ENCODE results near the gene HEXA. TPM values are rescaled to one million over a fixed set of nuclear protein-coding genes. Genes with fewer than 3 reads are reported as not detected.
"Not testable (repeated sequence)": the region's sequence is repeated elsewhere in the genome, so short reads cannot be mapped to it uniquely, and the experiment has no call there.

Gene HEXA
- total and polyA plus RNA-seq, 8 donors = 30.7 to 84.8 (median 58.0) TPM

- Histone ChIP-seq H3K4me3 (no peak overlapping the region), H3K4me1 (no peaks in the 10 kb centered on the region), H3K9me3 (no peaks in the 10 kb centered on the region), H3K27me3 (peaks cover 0 to 54% (median 7%) of the 10 kb centered on the region in 3 donors), H3K27ac (no peak overlapping the region), H3K36me3 (no peaks in the 10 kb centered on the region)
- intact Hi-C loops (cut with DNase I; ENCODE audit: low total_unique reads) = no loop called here
- no peak for DNase-seq
- TF ChIP-seq POLR2AphosphoS5 (IDR thresholded peaks at IDR 0.05) (no peak), POLR2A (IDR thresholded peaks at IDR 0.05) (no peak), CTCF (IDR thresholded peaks at IDR 0.05) (no peak), EP300 (IDR thresholded peaks at IDR 0.05) (no peak)
Observed at GRCh38 chr15:72404841-72405240, 29.0 kb upstream of the HEXA start.

GRCh38 chr15:72404356-72404755, 28.5 kb upstream of the HEXA start:
- intact Hi-C loops (cut with DNase I; ENCODE audit: low total_unique reads) = no loop called here
- H3K36me3 ChIP-seq = no peaks in the 10 kb centered on the region
- no peak overlapping the region for H3K4me3 ChIP-seq
- no peak overlapping the region for H3K27ac ChIP-seq
- DNase-seq = no peak
- peaks cover 0 to 49% (median 7%) of the 10 kb centered on the region in 3 donors for H3K27me3 ChIP-seq
- TF ChIP-seq POLR2AphosphoS5 (IDR thresholded peaks at IDR 0.05) (no peak), EP300 (IDR thresholded peaks at IDR 0.05) (no peak), POLR2A (IDR thresholded peaks at IDR 0.05) (no peak)
- H3K4me1 ChIP-seq = no peaks in the 10 kb centered on the region
- H3K9me3 ChIP-seq = no peaks in the 10 kb centered on the region
- 32 to 49% (median 44%) methylated on average over 3 of the region's 3 CpGs for WGBS, 5 donors

GRCh38 chr15:72402726-72403125, 26.9 kb upstream of the HEXA start:
- H3K27me3 ChIP-seq = peaks cover 0 to 39% (median 7%) of the 10 kb centered on the region in 3 donors
- TF ChIP-seq EP300 (IDR thresholded peaks at IDR 0.05) (no peak), CTCF (IDR thresholded peaks at IDR 0.05) (no peak), POLR2AphosphoS5 (IDR thresholded peaks at IDR 0.05) (no peak), POLR2A (IDR thresholded peaks at IDR 0.05) (no peak)
- no peaks in the 10 kb centered on the region for H3K4me1 ChIP-seq
- H3K27ac ChIP-seq = no peak overlapping the region
- WGBS, 5 donors = 74 to 90% (median 78%) methylated on average over 5 of the region's 5 CpGs
- no peak overlapping the region for H3K4me3 ChIP-seq
- no peaks in the 10 kb centered on the region for H3K9me3 ChIP-seq
- H3K36me3 ChIP-seq = no peaks in the 10 kb centered on the region
- no peak for DNase-seq
- intact Hi-C loops (cut with DNase I; ENCODE audit: low total_unique reads) = no loop called here

GRCh38 chr15:72398648-72399047, 22.8 kb upstream of the HEXA start:
- H3K36me3 ChIP-seq = no peaks in the 10 kb centered on the region
- H3K27ac ChIP-seq = no peak overlapping the region
- WGBS, 5 donors = 85 to 92% (median 87%) methylated on average over 7 of the region's 7 CpGs
- no peak overlapping the region for H3K4me3 ChIP-seq
- intact Hi-C loops (cut with DNase I; ENCODE audit: low total_unique reads) = no loop called here
- H3K9me3 ChIP-seq = no peaks in the 10 kb centered on the region
- no peak for DNase-seq
- TF ChIP-seq CTCF (IDR thresholded peaks at IDR 0.05) (no peak), POLR2A (IDR thresholded peaks at IDR 0.05) (no peak), EP300 (IDR thresholded peaks at IDR 0.05) (no peak), POLR2AphosphoS5 (IDR thresholded peaks at IDR 0.05) (no peak)
- no peaks in the 10 kb centered on the region for H3K4me1 ChIP-seq
- peaks cover 0 to 14% (median 0%) of the 10 kb centered on the region in 3 donors for H3K27me3 ChIP-seq

- Histone ChIP-seq H3K36me3 (no peaks in the 10 kb centered on the region), H3K27me3 (peaks cover 0 to 12% (median 0%) of the 10 kb centered on the region in 3 donors), H3K4me3 (no peak within 1 kb of the TSS), H3K9me3 (no peaks in the 10 kb centered on the region), H3K4me1 (no peaks in the 10 kb centered on the region), H3K27ac (no peak within 1 kb of the TSS)
- WGBS, 5 donors = 68 to 78% (median 75%) methylated on average over 4 of the region's 4 CpGs
- no peak for TF ChIP-seq CTCF (IDR thresholded peaks at IDR 0.05)
- no peak for TF ChIP-seq POLR2A (IDR thresholded peaks at IDR 0.05)
- no peak for TF ChIP-seq POLR2AphosphoS5 (IDR thresholded peaks at IDR 0.05)
- DNase-seq = no peak
- intact Hi-C loops (cut with DNase I; ENCODE audit: low total_unique reads) = no loop called here
Observed at GRCh38 chr15:72397796-72398588, 22.2 kb upstream of the HEXA start, which contains the start of gene TMEM202. TMEM202 (plus strand) TSS chr15:72398305; CDS start chr15:72398327, 22 bp downstream.

- H3K27me3 ChIP-seq; H3K36me3 ChIP-seq; H3K4me3 ChIP-seq; H3K4me1 ChIP-seq; H3K27ac ChIP-seq; H3K9me3 ChIP-seq; intact Hi-C loops (cut with DNase I; ENCODE audit: low total_unique reads); DNase-seq: not testable (repeated sequence)
- 88 to 99% (median 94%) methylated on average over 4 to 17 of the region's 24 CpGs; no CpG with 5 or more reads in 1 of the 5 donors for WGBS, 5 donors
Observed at GRCh38 chr15:72396331-72396730, 20.5 kb upstream of the HEXA start.

Data from stomach (tissue), 9 donors.